Measurements from ENCODE around the gene FAT2.

- TF ChIP-seq CTCF (IDR thresholded peaks at IDR 0.05; ENCODE audit: borderline replicate concordance, extremely low read depth, low read length, poor library complexity, severe bottlenecking) (no peak), EZH2 (IDR thresholded peaks at IDR 0.05; ENCODE audit: borderline replicate concordance, low read depth, low read length, severe bottlenecking) (no peak)
Observed at GRCh38 chr5:151572657-151573368, 18.3 kb downstream of the FAT2 start.
